Thoracic aorta (tissue), 2 donors: ENCODE results near the gene AK4. TPM values are rescaled to one million over a fixed set of nuclear protein-coding genes. Genes with fewer than 3 reads are reported as not detected.
A peak's percentile ranks its signal among the peaks of the same experiment; 100 is the strongest.
"Not testable (repeated sequence)": the region's sequence is repeated elsewhere in the genome, so short reads cannot be mapped to it uniquely, and the experiment has no call there.

Source experiments
- ATAC-seq: fragments of 150-250 bp; one replicate; pipeline ENCODE4 v1.8.0; 2017; ENCODE audit warnings: low read depth; ENCODE audit not compliant: insufficient number of reproducible peaks, low FRiP score
- DNase-seq: peaks from one replicate; pipeline ENCODE4 v3.0.0-alpha.2; 2020; ENCODE audit warnings: low spot score
- H3K27ac ChIP-seq, 2 donors: fragments of 200-600 bp; sonication (generic); 1 replicate in 1 of 2; 2 replicates in 1 of 2; pipeline ENCODE4 v1.5.1; 2016; ENCODE audit warnings: mild to moderate bottlenecking in 2 of 2, moderate library complexity in 2 of 2
- H3K27me3 ChIP-seq: fragments of 200-600 bp; sonication (generic); replicated peaks from 2 replicates; pipeline ENCODE4 v1.6.0; 2016; ENCODE audit warnings: mild to moderate bottlenecking; ENCODE audit not compliant: insufficient read depth
- H3K36me3 ChIP-seq: fragments of 200-600 bp; sonication (generic); one replicate; pipeline ENCODE4 v1.5.1; 2016
- H3K4me1 ChIP-seq, 2 donors: fragments of 200-600 bp; sonication (generic); 1 replicate in 1 of 2; 2 replicates in 1 of 2; pipeline versions ENCODE4 v1.5.1 to v1.6.0; 2016; ENCODE audit warnings: low read depth in 2 of 2, mild to moderate bottlenecking in 1 of 2; ENCODE audit not compliant: control insufficient read depth in 1 of 2
- H3K4me3 ChIP-seq: fragments of 200-600 bp; sonication (generic); 2 replicates; pipeline ENCODE4 v1.5.1; 2016; ENCODE audit warnings: mild to moderate bottlenecking
- H3K9me3 ChIP-seq: fragments of 200-600 bp; sonication (generic); 2 replicates; pipeline ENCODE4 v1.5.1; 2016
- total RNA-seq, 2 donors: library from RNA; depleted of rRNA; stranded (reverse); fragments of >200 nt; gene quantifications; one replicate each; pipeline versions ENCODE4 v1.1.0 to v1.2.3, GENCODE V29; 2016
- TF ChIP-seq, protein P1 (sequence below): fragments of 200-600 bp; sonication (generic); IDR thresholded peaks from one replicate; pipeline ENCODE4 v1.5.1; 2019; ENCODE audit warnings: antibody characterized with exemption

AK4 gene
- total RNA-seq, 2 donors from 2014 or later, result 32.2 to 35.8 TPM

DNA sequence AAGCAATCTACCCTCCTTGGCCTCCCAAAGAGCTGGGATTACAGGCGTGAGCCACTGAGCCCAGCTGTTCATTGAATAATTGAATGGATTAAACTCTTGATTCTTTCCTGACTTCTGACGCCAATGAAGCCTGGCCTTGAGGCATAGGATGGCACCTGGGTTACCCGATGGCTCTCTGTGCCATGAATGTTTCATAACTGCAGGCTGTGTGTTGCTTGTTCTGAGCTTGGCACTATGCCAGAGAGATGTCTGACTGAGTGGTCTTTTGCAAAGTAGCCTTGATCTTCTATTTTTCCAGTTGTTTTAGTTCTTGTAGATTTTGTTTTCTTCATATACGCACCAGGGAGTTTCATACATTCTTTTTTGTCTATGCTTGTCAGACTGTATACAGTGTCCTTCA lies 38.5 kb upstream of the AK4 start:
- H3K36me3 ChIP-seq, result no peaks in the 10 kb centered on the region
- H3K27me3 ChIP-seq, result no peaks in the 10 kb centered on the region
- TF ChIP-seq, protein P1, sequence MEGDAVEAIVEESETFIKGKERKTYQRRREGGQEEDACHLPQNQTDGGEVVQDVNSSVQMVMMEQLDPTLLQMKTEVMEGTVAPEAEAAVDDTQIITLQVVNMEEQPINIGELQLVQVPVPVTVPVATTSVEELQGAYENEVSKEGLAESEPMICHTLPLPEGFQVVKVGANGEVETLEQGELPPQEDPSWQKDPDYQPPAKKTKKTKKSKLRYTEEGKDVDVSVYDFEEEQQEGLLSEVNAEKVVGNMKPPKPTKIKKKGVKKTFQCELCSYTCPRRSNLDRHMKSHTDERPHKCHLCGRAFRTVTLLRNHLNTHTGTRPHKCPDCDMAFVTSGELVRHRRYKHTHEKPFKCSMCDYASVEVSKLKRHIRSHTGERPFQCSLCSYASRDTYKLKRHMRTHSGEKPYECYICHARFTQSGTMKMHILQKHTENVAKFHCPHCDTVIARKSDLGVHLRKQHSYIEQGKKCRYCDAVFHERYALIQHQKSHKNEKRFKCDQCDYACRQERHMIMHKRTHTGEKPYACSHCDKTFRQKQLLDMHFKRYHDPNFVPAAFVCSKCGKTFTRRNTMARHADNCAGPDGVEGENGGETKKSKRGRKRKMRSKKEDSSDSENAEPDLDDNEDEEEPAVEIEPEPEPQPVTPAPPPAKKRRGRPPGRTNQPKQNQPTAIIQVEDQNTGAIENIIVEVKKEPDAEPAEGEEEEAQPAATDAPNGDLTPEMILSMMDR, result no peak
- peaks cover 0 to 15% of the 10 kb centered on the region in 2 donors for H3K4me1 ChIP-seq
- no peak overlapping the region for H3K4me3 ChIP-seq
- DNase-seq (no peak), ATAC-seq (no peak)
- H3K27ac ChIP-seq, result no peak overlapping the region
- H3K9me3 ChIP-seq, result no peaks in the 10 kb centered on the region

DNA sequence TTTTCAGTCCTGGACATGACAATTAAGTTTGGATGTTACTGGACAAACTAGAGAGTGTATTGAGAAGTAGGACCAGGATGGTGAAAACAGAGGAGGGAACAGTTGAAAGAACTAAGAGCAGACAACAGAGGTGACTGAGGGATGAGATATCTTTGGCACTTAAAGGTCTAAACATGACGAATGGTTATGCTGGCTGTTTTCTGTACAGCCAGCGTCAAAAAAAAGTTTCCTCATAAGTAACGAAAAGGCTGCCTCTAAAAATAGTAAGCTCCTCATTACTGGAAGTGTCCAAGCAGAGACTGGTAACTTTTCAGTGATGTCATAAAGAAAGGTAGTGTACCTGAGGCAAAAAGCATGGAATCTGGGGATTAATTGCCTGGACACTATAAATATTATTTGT lies 35.2 kb upstream of the AK4 start:
- Histone ChIP-seq H3K27ac (no peak overlapping the region), H3K4me1 (peaks cover 0 to 18% of the 10 kb centered on the region in 2 donors), H3K27me3 (no peaks in the 10 kb centered on the region), H3K36me3 (no peaks in the 10 kb centered on the region), H3K9me3 (no peaks in the 10 kb centered on the region), H3K4me3 (no peak overlapping the region)
- ATAC-seq (no peak), DNase-seq (no peak)
- TF ChIP-seq, protein P1, result no peak

DNA sequence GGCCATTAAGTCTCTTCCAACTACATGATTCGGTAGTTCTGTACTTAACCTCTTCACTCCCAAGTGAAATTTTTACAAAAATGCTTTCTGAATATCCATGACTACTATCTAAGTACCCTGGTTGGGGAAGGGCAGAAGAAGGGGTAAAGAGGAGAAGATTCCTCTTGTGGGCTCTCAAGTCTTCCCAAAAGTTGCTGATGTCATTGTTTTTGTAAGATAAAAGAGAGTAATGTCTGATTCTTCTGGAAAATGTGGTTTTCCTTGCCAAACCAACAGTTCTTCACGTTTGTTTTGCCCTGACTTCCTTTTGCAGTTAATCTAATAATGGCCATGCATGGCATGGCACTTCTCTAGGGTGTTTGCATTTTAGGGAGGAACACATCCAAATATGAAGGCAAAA lies 34.7 kb upstream of the AK4 start:
- TF ChIP-seq, protein P1, result no peak

DNA sequence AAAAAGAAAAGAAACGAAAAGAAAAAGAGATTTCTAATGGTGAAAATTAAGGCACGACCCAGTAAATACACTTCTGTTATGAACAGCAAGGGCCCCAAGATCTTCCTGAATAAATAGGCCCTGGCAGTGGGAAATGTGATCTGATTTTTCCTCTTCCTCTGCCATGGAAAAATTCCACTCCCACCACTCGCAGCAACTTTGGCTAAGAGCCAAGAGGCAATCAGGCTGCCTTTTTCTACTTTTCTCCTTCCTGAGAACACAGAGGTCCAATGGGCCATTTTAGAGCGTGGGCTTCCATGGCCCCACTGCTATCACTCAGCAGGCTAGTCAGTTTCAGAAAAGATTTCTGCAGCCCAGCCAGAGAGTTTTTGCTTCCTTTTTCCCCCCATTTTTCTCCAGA lies 33.7 kb upstream of the AK4 start:
- H3K36me3 ChIP-seq, result no peaks in the 10 kb centered on the region
- ATAC-seq (no peak), DNase-seq (no peak)
- peak overlapping the region; percentile 4 to 39 for H3K27ac ChIP-seq
- peak overlapping the region; percentile 34 for H3K4me3 ChIP-seq
- peaks cover 0 to 18% of the 10 kb centered on the region in 2 donors for H3K4me1 ChIP-seq
- no peaks in the 10 kb centered on the region for H3K27me3 ChIP-seq
- TF ChIP-seq, protein P1, result no peak
- no peaks in the 10 kb centered on the region for H3K9me3 ChIP-seq

More for the DNA sequence above, 34.7 kb upstream of the AK4 start:
- Histone ChIP-seq H3K27ac (no peak overlapping the region), H3K4me3 (no peak overlapping the region), H3K36me3 (no peaks in the 10 kb centered on the region), H3K27me3 (no peaks in the 10 kb centered on the region), H3K9me3 (no peaks in the 10 kb centered on the region), H3K4me1 (peaks cover 0 to 18% of the 10 kb centered on the region in 2 donors)
- no peak for ATAC-seq
- DNase-seq, result no peak

DNA sequence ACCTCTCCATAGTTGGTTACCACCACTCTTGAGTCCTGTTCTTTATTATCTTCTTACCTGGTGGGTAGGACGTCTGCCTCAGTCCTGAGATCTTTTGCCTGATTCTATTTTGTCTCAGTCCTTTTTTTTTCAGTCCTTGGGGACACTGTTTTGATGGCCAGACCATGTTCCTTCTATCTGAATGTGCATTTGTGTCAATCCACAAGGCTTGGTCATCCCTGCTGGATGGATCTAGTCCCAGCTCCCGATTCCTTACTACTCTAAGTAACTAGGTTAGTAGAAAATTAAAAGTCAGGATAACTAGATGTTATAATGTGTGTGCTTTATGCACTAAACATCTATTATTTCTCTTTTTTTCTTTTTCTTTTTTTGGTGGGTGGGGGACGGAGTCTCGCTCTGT lies 28.1 kb upstream of the AK4 start:
- no peak overlapping the region for H3K4me3 ChIP-seq
- no peak overlapping the region for H3K27ac ChIP-seq
- H3K36me3 ChIP-seq, result no peaks in the 10 kb centered on the region
- TF ChIP-seq, protein P1, result no peak
- DNase-seq (no peak), ATAC-seq (no peak)
- H3K4me1 ChIP-seq, result peaks cover 0 to 6% of the 10 kb centered on the region in 2 donors
- no peaks in the 10 kb centered on the region for H3K27me3 ChIP-seq
- no peaks in the 10 kb centered on the region for H3K9me3 ChIP-seq

DNA sequence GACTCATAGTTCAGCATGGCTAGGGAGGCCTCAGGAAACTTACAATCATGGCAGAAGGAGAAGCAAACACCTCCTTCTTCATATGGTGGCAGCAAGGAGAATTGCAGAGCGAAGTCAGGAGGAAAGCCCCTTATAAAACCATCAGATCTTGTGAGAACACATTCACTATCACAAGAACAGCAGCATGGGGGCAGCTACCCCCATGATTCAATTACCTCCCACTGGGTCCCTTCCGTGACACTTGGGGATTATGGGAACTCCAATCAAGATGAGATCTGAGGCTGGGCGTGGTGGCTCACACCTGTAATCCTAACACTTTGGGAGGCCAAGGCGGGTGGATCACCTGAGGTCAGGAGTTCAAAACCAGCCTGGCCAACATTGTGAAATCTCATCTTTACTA lies 18.9 kb upstream of the AK4 start:
- not testable (repeated sequence) for H3K36me3 ChIP-seq, H3K4me1 ChIP-seq, ATAC-seq, DNase-seq, H3K9me3 ChIP-seq, H3K27ac ChIP-seq, H3K4me3 ChIP-seq, H3K27me3 ChIP-seq
